ENCODE measurements around the gene SLCO4A1. TPM values are rescaled to one million over a fixed set of nuclear protein-coding genes. Genes with fewer than 3 reads are reported as not detected.
A peak's percentile ranks its signal among the peaks of the same experiment; 100 is the strongest.

The SLCO4A1 gene
- total and polyA plus RNA-seq, 9 of the 15 experiments (the other 6 are each of a cell fraction or from before 2014, with no cell fraction given) = 1.6 to 21.9 (median 12.8) TPM

DNA sequence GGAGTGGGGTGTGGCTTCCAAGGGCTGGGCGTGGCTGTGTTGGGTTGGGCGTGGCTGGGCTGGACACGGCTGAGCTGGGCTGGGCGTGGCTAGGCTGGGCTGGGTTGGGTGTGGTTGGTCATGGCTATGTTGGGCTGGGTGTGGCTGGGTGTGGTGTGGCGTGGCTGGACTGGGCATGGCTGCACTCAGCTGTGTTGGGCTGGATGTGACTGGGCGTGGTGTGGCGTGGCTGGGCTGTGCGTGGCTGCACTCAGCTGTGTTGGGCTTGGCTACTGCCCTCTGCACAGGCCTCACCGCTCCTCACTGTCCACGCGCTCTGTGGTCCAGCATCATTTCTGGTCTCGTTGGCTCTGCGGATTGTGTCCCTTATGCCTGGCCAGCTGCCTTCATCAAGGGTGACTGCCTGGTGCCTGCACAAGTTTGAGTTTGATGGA lies 43.5 kb upstream of the SLCO4A1 start (continued):
- TF ChIP-seq BCL6 (CRISPR knock-in tag; IDR thresholded peaks at IDR 0.05) (no peak), ZBTB1 (CRISPR knock-in tag; IDR thresholded peaks at IDR 0.05; ENCODE audit: borderline replicate concordance, low read depth) (no peak), SMARCC2 (IDR thresholded peaks at IDR 0.05; ENCODE audit: low read depth) (no peak), ZFX (CRISPR knock-in tag; IDR thresholded peaks at IDR 0.05) (no peak), KLF13 (tag; IDR thresholded peaks at IDR 0.05; ENCODE audit: borderline replicate concordance, low read depth) (no peak), TAF7 (tag; IDR thresholded peaks at IDR 0.05) (no peak), CBX3 (IDR thresholded peaks at IDR 0.05; ENCODE audit: borderline replicate concordance in 1 of 2, low read length in 2 of 2) (peak in 1 of 2 experiments; percentile 33; a peak in 1 of 3 replicates), BACH1 (tag; IDR thresholded peaks at IDR 0.05) (no peak), MEIS2 (IDR thresholded peaks at IDR 0.05; ENCODE audit: partially characterized antibody) (no peak), ZNF583 (CRISPR knock-in tag; IDR thresholded peaks at IDR 0.05) (no peak), IRF2 (CRISPR knock-in tag; IDR thresholded peaks at IDR 0.05) (no peak), ZNF217 (CRISPR knock-in tag; IDR thresholded peaks at IDR 0.05) (no peak), PTTG1 (tag; IDR thresholded peaks at IDR 0.05; ENCODE audit: low read depth) (no peak), FOS (IDR thresholded peaks at IDR 0.05; ENCODE audit: extremely low read depth, insufficient read length) (no peak), HMG20A (CRISPR knock-in tag; conservative IDR thresholded peaks at IDR 0.05) (no peak)
- TF ChIP-seq, protein P1, sequence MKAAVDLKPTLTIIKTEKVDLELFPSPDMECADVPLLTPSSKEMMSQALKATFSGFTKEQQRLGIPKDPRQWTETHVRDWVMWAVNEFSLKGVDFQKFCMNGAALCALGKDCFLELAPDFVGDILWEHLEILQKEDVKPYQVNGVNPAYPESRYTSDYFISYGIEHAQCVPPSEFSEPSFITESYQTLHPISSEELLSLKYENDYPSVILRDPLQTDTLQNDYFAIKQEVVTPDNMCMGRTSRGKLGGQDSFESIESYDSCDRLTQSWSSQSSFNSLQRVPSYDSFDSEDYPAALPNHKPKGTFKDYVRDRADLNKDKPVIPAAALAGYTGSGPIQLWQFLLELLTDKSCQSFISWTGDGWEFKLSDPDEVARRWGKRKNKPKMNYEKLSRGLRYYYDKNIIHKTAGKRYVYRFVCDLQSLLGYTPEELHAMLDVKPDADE (conservative IDR thresholded peaks at IDR 0.05; ENCODE audit: control insufficient read depth, low read depth, low read length) = peak; percentile 61
- TF ChIP-seq, protein P2, sequence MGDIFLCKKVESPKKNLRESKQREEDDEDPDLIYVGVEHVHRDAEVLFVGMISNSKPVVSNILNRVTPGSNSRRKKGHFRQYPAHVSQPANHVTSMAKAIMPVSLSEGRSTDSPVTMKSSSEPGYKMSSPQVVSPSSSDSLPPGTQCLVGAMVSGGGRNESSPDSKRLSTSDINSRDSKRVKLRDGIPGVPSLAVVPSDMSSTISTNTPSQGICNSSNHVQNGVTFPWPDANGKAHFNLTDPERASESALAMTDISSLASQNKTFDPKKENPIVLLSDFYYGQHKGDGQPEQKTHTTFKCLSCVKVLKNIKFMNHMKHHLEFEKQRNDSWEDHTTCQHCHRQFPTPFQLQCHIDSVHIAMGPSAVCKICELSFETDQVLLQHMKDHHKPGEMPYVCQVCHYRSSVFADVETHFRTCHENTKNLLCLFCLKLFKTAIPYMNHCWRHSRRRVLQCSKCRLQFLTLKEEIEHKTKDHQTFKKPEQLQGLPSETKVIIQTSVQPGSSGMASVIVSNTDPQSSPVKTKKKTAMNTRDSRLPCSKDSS (IDR thresholded peaks at IDR 0.05; ENCODE audit: low read depth, partially characterized antibody) = no peak
- TF ChIP-seq, protein P3, sequence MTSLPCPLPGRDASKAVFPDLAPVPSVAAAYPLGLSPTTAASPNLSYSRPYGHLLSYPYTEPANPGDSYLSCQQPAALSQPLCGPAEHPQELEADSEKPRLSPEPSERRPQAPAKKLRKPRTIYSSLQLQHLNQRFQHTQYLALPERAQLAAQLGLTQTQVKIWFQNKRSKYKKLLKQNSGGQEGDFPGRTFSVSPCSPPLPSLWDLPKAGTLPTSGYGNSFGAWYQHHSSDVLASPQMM (CRISPR knock-in tag; IDR thresholded peaks at IDR 0.05) = no peak
- TF ChIP-seq, protein P4, sequence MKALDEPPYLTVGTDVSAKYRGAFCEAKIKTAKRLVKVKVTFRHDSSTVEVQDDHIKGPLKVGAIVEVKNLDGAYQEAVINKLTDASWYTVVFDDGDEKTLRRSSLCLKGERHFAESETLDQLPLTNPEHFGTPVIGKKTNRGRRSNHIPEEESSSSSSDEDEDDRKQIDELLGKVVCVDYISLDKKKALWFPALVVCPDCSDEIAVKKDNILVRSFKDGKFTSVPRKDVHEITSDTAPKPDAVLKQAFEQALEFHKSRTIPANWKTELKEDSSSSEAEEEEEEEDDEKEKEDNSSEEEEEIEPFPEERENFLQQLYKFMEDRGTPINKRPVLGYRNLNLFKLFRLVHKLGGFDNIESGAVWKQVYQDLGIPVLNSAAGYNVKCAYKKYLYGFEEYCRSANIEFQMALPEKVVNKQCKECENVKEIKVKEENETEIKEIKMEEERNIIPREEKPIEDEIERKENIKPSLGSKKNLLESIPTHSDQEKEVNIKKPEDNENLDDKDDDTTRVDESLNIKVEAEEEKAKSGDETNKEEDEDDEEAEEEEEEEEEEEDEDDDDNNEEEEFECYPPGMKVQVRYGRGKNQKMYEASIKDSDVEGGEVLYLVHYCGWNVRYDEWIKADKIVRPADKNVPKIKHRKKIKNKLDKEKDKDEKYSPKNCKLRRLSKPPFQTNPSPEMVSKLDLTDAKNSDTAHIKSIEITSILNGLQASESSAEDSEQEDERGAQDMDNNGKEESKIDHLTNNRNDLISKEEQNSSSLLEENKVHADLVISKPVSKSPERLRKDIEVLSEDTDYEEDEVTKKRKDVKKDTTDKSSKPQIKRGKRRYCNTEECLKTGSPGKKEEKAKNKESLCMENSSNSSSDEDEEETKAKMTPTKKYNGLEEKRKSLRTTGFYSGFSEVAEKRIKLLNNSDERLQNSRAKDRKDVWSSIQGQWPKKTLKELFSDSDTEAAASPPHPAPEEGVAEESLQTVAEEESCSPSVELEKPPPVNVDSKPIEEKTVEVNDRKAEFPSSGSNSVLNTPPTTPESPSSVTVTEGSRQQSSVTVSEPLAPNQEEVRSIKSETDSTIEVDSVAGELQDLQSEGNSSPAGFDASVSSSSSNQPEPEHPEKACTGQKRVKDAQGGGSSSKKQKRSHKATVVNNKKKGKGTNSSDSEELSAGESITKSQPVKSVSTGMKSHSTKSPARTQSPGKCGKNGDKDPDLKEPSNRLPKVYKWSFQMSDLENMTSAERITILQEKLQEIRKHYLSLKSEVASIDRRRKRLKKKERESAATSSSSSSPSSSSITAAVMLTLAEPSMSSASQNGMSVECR (CRISPR knock-in tag; IDR thresholded peaks at IDR 0.05) = peak; percentile 76
- TF ChIP-seq, protein P5, sequence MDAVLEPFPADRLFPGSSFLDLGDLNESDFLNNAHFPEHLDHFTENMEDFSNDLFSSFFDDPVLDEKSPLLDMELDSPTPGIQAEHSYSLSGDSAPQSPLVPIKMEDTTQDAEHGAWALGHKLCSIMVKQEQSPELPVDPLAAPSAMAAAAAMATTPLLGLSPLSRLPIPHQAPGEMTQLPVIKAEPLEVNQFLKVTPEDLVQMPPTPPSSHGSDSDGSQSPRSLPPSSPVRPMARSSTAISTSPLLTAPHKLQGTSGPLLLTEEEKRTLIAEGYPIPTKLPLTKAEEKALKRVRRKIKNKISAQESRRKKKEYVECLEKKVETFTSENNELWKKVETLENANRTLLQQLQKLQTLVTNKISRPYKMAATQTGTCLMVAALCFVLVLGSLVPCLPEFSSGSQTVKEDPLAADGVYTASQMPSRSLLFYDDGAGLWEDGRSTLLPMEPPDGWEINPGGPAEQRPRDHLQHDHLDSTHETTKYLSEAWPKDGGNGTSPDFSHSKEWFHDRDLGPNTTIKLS (IDR thresholded peaks at IDR 0.05; ENCODE audit: borderline replicate concordance, low read depth) = peak; percentile 45; the same call in 1 of the 2 replicates

All from K562 (cell line).